GM12873 (cell line): ENCODE measurements around the gene GNG4.

Experiments
- TF ChIP-seq, protein P1 (sequence below): IDR thresholded peaks from 2 replicates; pipeline ENCODE4 v1.5.1; 2012; ENCODE audit warnings: low read depth, mild to moderate bottlenecking, moderate library complexity, low read length, control low read depth; ENCODE audit not compliant: insufficient read depth; ENCODE audit errors: missing control alignments

The GNG4 gene

DNA sequence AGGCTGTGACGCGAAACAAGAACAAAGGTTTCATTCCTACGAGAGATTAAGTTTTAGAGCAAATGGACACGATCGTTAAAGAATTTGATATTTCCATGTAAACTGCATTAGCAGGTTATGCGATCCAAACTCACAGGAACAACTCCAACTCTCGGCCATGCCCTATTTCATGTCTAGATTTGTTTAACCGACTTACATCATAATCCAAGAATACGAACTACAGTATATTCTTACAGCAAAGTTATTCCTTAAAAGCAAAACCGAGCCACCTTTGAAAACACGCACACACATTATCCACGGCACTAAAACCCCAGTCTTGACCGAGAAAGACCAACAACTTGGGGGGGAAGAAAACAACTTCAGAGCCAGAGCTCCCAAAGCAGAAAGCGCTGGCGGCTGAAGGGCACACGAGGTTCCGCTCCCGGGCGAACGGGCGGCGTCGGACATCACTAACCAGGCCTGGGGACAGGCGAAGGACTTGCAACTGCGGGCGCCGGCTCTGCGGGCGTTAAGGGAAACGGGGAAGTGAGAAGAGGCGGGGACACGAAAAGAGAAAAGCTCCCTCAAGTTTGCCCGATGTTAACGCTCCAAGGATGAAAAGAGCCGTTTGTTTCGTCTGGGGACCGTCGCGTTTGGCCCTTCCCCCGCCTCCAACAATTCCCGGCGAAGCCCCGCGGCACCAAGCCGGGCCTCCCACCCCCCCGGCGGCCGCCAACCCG lies 146.0 kb downstream of the GNG4 start:
- TF ChIP-seq, protein P1, sequence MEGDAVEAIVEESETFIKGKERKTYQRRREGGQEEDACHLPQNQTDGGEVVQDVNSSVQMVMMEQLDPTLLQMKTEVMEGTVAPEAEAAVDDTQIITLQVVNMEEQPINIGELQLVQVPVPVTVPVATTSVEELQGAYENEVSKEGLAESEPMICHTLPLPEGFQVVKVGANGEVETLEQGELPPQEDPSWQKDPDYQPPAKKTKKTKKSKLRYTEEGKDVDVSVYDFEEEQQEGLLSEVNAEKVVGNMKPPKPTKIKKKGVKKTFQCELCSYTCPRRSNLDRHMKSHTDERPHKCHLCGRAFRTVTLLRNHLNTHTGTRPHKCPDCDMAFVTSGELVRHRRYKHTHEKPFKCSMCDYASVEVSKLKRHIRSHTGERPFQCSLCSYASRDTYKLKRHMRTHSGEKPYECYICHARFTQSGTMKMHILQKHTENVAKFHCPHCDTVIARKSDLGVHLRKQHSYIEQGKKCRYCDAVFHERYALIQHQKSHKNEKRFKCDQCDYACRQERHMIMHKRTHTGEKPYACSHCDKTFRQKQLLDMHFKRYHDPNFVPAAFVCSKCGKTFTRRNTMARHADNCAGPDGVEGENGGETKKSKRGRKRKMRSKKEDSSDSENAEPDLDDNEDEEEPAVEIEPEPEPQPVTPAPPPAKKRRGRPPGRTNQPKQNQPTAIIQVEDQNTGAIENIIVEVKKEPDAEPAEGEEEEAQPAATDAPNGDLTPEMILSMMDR: no peak

DNA sequence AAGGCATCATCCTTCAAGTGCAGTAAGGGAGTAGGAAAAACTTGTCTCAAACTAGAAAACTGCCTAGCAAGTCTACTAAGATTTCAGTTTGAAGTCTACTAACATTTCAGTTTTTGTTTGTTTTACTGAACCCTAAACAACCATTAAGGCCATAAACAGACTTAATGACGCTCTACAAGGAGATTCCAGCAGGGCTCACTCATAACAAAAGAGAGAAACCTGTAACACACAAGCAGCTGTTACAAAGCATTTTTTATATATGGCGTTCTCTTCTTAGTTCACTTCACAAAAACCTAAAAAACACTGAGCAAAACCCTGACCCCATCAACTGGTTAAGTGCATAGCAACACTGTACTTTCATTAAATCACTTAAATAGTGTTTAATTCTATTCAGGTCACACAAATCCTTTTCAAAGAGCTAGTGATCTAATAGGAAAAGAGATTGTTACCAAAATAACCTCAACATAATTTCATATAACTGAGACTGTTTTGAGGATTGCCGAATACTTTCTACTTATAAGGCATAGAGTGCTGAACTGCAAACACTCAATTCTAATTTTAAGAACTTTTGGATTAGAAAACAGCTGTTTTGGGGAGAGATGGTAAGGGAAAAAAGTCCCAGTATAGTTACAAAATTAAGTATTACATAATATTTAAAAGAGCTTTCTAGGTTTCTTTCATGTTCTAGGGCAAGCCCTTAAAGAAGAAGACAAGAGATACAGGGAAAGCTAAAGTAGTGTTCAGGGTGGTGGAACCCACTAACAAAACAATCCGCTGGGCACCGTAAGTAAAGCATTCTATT lies 146.8 kb downstream of the GNG4 start:
- TF ChIP-seq, protein P1: no peak

DNA sequence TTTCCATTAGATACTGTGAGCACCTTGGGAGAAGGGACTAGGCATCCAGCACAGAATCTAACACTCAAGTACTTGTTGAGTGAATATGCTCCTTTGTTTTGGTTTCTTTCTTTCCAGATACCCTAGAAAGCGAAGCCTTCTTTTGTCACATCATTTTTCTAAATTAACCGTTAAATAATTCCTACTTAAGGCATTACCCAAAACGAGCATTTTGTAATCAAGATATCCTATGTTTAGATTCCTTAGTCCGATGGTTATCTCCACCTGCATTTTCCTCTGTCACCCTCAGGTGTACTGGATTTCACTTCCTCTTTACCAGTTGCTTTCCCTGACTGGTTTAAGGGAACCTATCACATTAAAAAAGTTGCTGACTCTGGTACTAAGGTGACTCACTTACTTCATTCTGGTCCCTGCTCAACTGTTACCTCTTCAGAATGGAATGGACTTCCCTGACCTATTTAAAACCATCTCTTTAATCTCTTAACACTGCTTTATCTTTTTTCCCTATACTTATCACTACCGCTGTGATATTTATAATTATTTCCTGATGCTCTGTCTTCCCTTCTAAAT lies 148.5 kb downstream of the GNG4 start:
- TF ChIP-seq, protein P1: no peak
